GM21423 (cell line): ENCODE measurements around the gene NBEA.
"Not testable (repeated sequence)": the region's sequence is repeated elsewhere in the genome, so short reads cannot be mapped to it uniquely, and the experiment has no call there.

Experiments used
- ATAC-seq: cut with Tn5 transposase; IDR thresholded peaks from one replicate; pipeline ENCODE4 v1.9.1; 2021; ENCODE audit warnings: mild to moderate bottlenecking, moderate library complexity; ENCODE audit not compliant: unreplicated experiment

The NBEA gene

GRCh38 chr13:34951528-34951927 is 9.5 kb downstream of the NBEA start:
- ATAC-seq: no peak

- ATAC-seq: no peak
Observed at GRCh38 chr13:34959489-34959888, 17.4 kb downstream of the NBEA start.

GRCh38 chr13:34964558-34964957 is 22.5 kb downstream of the NBEA start:
- ATAC-seq: no peak

GRCh38 chr13:34967851-34968562 is 25.9 kb downstream of the NBEA start:
- ATAC-seq: no peak

GRCh38 chr13:34969539-34969938 is 27.5 kb downstream of the NBEA start:
- not testable (repeated sequence) for ATAC-seq

GRCh38 chr13:34970961-34971360 is 28.9 kb downstream of the NBEA start:
- no peak for ATAC-seq

GRCh38 chr13:34971473-34971872 is 29.4 kb downstream of the NBEA start:
- no peak for ATAC-seq

- not testable (repeated sequence) for ATAC-seq
Observed at GRCh38 chr13:34985199-34985598, 43.1 kb downstream of the NBEA start.

GRCh38 chr13:34988330-34988791 is 46.3 kb downstream of the NBEA start:
- no peak for ATAC-seq

- ATAC-seq: no peak
Observed at GRCh38 chr13:34990399-34991214, 48.5 kb downstream of the NBEA start.

GRCh38 chr13:34993470-34993869 is 51.4 kb downstream of the NBEA start:
- no peak for ATAC-seq

GRCh38 chr13:35003734-35004133 is 61.7 kb downstream of the NBEA start:
- ATAC-seq: not testable (repeated sequence)

GRCh38 chr13:35005051-35005450 is 63.0 kb downstream of the NBEA start:
- ATAC-seq: no peak

- ATAC-seq: no peak
Observed at GRCh38 chr13:35014606-35015213, 72.6 kb downstream of the NBEA start.

- no peak for ATAC-seq
Observed at GRCh38 chr13:35016362-35017112, 74.5 kb downstream of the NBEA start.

GRCh38 chr13:35025314-35025713 is 83.2 kb downstream of the NBEA start:
- no peak for ATAC-seq

GRCh38 chr13:35028338-35028867 is 86.3 kb downstream of the NBEA start:
- ATAC-seq: no peak

- no peak for ATAC-seq
Observed at GRCh38 chr13:35039012-35039411, 96.9 kb downstream of the NBEA start.

GRCh38 chr13:35046587-35046986 is 104.5 kb downstream of the NBEA start:
- no peak for ATAC-seq

GRCh38 chr13:35055705-35056104 is 113.6 kb downstream of the NBEA start:
- no peak for ATAC-seq

GRCh38 chr13:35057858-35058257 is 115.8 kb downstream of the NBEA start:
- ATAC-seq: no peak
